ENCODE data around the gene PIK3C2G.

- TF ChIP-seq SP1 (IDR thresholded peaks at IDR 0.05), result no peak
- TF ChIP-seq TARDBP (IDR thresholded peaks at IDR 0.05), result no peak
- TF ChIP-seq SUZ12 (IDR thresholded peaks at IDR 0.05), result no peak
- TF ChIP-seq L3MBTL2 (conservative IDR thresholded peaks at IDR 0.05), result no peak
- TF ChIP-seq, protein P1, sequence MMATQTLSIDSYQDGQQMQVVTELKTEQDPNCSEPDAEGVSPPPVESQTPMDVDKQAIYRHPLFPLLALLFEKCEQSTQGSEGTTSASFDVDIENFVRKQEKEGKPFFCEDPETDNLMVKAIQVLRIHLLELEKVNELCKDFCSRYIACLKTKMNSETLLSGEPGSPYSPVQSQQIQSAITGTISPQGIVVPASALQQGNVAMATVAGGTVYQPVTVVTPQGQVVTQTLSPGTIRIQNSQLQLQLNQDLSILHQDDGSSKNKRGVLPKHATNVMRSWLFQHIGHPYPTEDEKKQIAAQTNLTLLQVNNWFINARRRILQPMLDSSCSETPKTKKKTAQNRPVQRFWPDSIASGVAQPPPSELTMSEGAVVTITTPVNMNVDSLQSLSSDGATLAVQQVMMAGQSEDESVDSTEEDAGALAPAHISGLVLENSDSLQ (IDR thresholded peaks at IDR 0.05), result no peak
- no peak for TF ChIP-seq HDGF (IDR thresholded peaks at IDR 0.05; ENCODE audit: borderline replicate concordance)
Measured at GRCh38 chr12:18416412-18416811, 155.1 kb downstream of the PIK3C2G start.

Measured in HEK293T (cell line).